ENCODE results near the gene MTG2.
A peak's percentile ranks its signal among the peaks of the same experiment; 100 is the strongest.

Gene MTG2

DNA sequence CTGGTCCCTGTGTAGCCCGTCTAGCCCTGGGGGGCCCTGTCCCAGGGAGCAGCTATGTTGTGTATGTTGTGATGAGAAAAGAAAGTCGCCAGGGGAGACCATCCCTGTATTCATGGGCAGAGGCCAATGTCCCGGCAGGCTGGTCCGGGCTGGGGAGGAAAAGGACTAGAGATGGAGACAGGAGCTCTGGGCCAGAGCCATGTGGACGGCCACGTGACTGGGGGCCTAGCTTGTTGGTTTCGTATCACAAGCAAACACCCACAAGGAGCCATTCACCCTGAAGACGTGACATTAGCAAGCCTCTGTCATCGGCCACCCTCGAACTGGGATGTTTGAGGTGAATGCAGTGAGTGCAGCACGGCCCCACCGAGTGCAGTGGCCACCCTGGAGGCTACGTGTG, 40.1 kb downstream of the MTG2 start:
- Mint-ChIP-seq H3K4me3 (no peak overlapping the region), H3K36me3 (no peaks in the 10 kb centered on the region), H3K27me3 (peaks cover 85% of the 10 kb centered on the region), H3K27ac (no peak overlapping the region), H3K9me3 (no peaks in the 10 kb centered on the region), H3K4me1 (peaks cover 18% of the 10 kb centered on the region)
- no peak for ATAC-seq

- no peaks in the 10 kb centered on the region for H3K9me3 Mint-ChIP-seq
- no peak for ATAC-seq
- no peak overlapping the region for H3K4me3 Mint-ChIP-seq
- no peaks in the 10 kb centered on the region for H3K36me3 Mint-ChIP-seq
- H3K4me1 Mint-ChIP-seq = peaks cover 18% of the 10 kb centered on the region
- peaks cover 79% of the 10 kb centered on the region for H3K27me3 Mint-ChIP-seq
- H3K27ac Mint-ChIP-seq = no peak overlapping the region
Measured at GRCh38 chr20:62223571-62223970, 40.7 kb downstream of the MTG2 start.

DNA sequence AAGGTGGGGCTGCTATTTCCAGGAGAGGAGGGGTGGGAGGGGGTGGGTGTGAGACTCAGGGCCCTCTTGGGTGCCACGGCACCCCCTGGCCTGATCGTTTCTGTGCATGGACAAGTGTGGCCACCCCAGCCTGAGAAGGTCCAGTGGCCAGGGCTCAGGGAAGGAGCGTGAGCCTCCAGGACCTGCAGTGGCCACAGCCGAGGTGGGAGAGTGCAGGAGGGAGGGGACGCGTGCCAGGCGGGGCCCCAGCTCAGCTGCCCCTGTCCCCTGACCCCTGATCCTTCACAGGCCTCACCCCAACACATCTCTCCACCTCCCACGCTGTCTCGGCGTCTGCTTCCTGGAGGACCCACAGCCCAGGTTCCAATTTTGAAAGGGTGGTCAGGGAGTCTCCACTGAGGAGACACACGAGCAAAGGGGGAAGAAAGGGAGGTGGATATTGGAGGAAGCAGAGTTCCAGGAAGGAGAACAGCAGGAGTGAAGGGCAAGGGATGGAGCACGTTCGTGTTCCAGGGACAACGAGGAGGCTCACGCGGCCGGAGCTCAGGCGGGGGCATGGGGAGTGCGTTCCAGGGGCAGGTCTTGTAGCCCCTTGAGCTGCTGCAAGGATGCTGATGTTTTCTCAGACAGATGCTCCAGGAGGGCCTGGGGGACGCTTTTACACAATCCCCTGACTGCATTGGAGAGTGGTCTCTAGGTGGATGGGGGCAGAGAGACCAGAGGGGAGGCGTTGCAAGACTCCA, 41.5 kb downstream of the MTG2 start:
- no peak overlapping the region for H3K27ac Mint-ChIP-seq
- peaks cover 72% of the 10 kb centered on the region for H3K27me3 Mint-ChIP-seq
- no peak overlapping the region for H3K4me3 Mint-ChIP-seq
- ATAC-seq = no peak
- H3K9me3 Mint-ChIP-seq = no peaks in the 10 kb centered on the region
- no peaks in the 10 kb centered on the region for H3K36me3 Mint-ChIP-seq
- peaks cover 12% of the 10 kb centered on the region for H3K4me1 Mint-ChIP-seq

GRCh38 chr20:62225026-62225425, 42.2 kb downstream of the MTG2 start:
- no peaks in the 10 kb centered on the region for H3K9me3 Mint-ChIP-seq
- no peak overlapping the region for H3K27ac Mint-ChIP-seq
- H3K27me3 Mint-ChIP-seq = peaks cover 68% of the 10 kb centered on the region
- no peaks in the 10 kb centered on the region for H3K36me3 Mint-ChIP-seq
- no peak for ATAC-seq
- H3K4me3 Mint-ChIP-seq = no peak overlapping the region
- H3K4me1 Mint-ChIP-seq = peaks cover 10% of the 10 kb centered on the region

GRCh38 chr20:62225820-62226635, 43.2 kb downstream of the MTG2 start:
- H3K36me3 Mint-ChIP-seq = no peaks in the 10 kb centered on the region
- H3K27me3 Mint-ChIP-seq = peaks cover 60% of the 10 kb centered on the region
- no peak overlapping the region for H3K27ac Mint-ChIP-seq
- H3K4me3 Mint-ChIP-seq = no peak overlapping the region
- no peak for ATAC-seq
- no peaks in the 10 kb centered on the region for H3K9me3 Mint-ChIP-seq
- peaks cover 4% of the 10 kb centered on the region for H3K4me1 Mint-ChIP-seq

GRCh38 chr20:62226707-62227590, 44.1 kb downstream of the MTG2 start:
- peaks cover 51% of the 10 kb centered on the region for H3K27me3 Mint-ChIP-seq
- no peak overlapping the region for H3K27ac Mint-ChIP-seq
- no peak overlapping the region for H3K4me3 Mint-ChIP-seq
- ATAC-seq = no peak
- H3K36me3 Mint-ChIP-seq = no peaks in the 10 kb centered on the region
- H3K4me1 Mint-ChIP-seq = no peaks in the 10 kb centered on the region
- no peaks in the 10 kb centered on the region for H3K9me3 Mint-ChIP-seq

- peaks cover 44% of the 10 kb centered on the region for H3K27me3 Mint-ChIP-seq
- H3K36me3 Mint-ChIP-seq = no peaks in the 10 kb centered on the region
- no peak overlapping the region for H3K27ac Mint-ChIP-seq
- no peaks in the 10 kb centered on the region for H3K4me1 Mint-ChIP-seq
- ATAC-seq = peak; percentile 20
- H3K9me3 Mint-ChIP-seq = no peaks in the 10 kb centered on the region
- H3K4me3 Mint-ChIP-seq = no peak overlapping the region
Measured at GRCh38 chr20:62227591-62227976, 44.8 kb downstream of the MTG2 start.

- Mint-ChIP-seq H3K4me3 (no peak overlapping the region), H3K36me3 (no peaks in the 10 kb centered on the region), H3K27me3 (peaks cover 37% of the 10 kb centered on the region), H3K27ac (no peak overlapping the region), H3K9me3 (no peaks in the 10 kb centered on the region), H3K4me1 (no peaks in the 10 kb centered on the region)
- peak; percentile 10 for ATAC-seq
Measured at GRCh38 chr20:62227977-62228958, 45.4 kb downstream of the MTG2 start.

DNA sequence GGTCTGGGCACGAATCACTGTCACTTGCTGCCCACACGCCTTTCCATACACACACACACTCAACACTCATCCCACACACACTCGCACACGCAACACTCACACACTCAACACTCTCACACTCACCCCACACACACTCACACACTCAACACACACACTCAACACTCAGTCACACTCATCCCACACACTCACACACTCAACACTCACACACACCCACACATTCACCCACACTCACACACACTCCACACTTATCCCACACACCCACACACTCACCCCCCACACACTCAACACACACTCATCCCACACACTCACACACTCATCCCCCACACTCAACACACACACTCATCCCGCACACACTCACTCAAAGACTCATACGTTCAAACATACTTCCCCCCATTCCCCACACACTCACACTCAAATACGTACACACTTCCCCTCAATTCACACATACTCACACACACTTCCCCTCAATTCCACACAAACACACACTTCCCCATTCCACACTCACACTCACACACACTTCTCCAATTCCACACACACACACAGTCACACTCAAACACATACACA, 46.2 kb downstream of the MTG2 start:
- no peaks in the 10 kb centered on the region for H3K36me3 Mint-ChIP-seq
- H3K27me3 Mint-ChIP-seq = peaks cover 29% of the 10 kb centered on the region
- no peak overlapping the region for H3K27ac Mint-ChIP-seq
- no peaks in the 10 kb centered on the region for H3K9me3 Mint-ChIP-seq
- ATAC-seq = no peak
- H3K4me3 Mint-ChIP-seq = no peak overlapping the region
- no peaks in the 10 kb centered on the region for H3K4me1 Mint-ChIP-seq

- peaks cover 23% of the 10 kb centered on the region for H3K27me3 Mint-ChIP-seq
- ATAC-seq = no peak
- no peak overlapping the region for H3K4me3 Mint-ChIP-seq
- H3K27ac Mint-ChIP-seq = no peak overlapping the region
- H3K36me3 Mint-ChIP-seq = no peaks in the 10 kb centered on the region
- H3K4me1 Mint-ChIP-seq = no peaks in the 10 kb centered on the region
- no peaks in the 10 kb centered on the region for H3K9me3 Mint-ChIP-seq
Measured at GRCh38 chr20:62229667-62230066, 46.8 kb downstream of the MTG2 start.

DNA sequence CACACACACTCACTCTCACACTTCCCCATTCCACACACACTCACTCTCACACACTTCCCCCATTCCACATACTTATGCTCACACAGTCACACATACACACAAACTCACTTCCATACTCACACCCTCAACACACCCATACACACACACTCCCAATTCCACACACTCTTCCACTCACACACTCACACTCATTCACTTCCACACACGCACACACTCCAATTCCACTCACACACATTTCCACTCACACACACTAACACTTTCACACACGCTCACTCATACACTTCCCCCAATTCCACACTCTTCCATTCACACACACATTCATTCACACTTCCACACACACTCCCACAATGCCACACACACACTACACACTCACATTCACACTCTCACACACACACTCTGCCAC, 47.4 kb downstream of the MTG2 start:
- Mint-ChIP-seq H3K4me3 (no peak overlapping the region), H3K27ac (no peak overlapping the region), H3K27me3 (peaks cover 17% of the 10 kb centered on the region), H3K36me3 (no peaks in the 10 kb centered on the region), H3K4me1 (no peaks in the 10 kb centered on the region), H3K9me3 (no peaks in the 10 kb centered on the region)
- ATAC-seq = no peak

DNA sequence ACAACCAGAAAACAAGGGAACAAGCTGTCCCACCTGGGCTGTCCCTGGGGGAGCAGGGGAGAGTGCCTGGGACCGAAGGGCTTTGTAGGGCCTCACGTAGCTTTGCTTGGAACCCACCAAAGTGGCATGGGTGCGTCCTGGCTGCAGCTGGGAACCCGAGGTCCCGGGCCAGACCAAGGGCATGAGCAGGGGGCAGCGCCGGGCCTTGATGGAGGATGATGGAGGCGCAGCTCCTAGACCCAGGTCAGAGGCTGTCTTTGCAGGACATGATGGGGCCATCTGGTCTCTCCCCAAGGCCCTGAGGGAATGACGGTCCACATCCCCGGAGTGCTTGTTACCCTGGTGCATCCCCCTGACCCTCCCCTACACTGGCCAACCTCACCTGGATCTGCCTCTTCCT, 47.9 kb downstream of the MTG2 start:
- no peaks in the 10 kb centered on the region for H3K4me1 Mint-ChIP-seq
- no peaks in the 10 kb centered on the region for H3K36me3 Mint-ChIP-seq
- ATAC-seq = no peak
- no peak overlapping the region for H3K4me3 Mint-ChIP-seq
- no peak overlapping the region for H3K27ac Mint-ChIP-seq
- H3K9me3 Mint-ChIP-seq = no peaks in the 10 kb centered on the region
- peaks cover 17% of the 10 kb centered on the region for H3K27me3 Mint-ChIP-seq

DNA sequence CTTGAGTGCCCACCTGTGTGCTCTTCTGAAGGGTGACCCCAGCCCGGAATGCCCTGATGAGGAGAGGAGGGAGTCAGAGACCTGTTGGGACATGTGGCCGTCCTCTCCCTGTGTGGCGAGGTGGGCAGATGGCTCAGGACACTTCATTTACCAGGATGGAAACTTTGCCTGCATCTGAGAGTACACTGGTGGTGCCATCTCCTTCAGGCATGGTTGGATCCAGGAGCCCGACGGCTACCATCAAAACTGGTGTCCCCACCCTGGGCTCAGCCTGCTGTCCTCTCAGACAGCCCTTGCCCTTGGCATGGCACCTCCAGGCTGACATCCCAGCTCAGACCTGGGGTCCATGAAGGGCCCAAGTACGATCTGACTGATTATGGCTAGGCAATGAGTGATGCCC, 48.5 kb downstream of the MTG2 start:
- no peak for ATAC-seq
- H3K36me3 Mint-ChIP-seq = no peaks in the 10 kb centered on the region
- peaks cover 11% of the 10 kb centered on the region for H3K27me3 Mint-ChIP-seq
- no peaks in the 10 kb centered on the region for H3K9me3 Mint-ChIP-seq
- H3K4me1 Mint-ChIP-seq = no peaks in the 10 kb centered on the region
- H3K4me3 Mint-ChIP-seq = no peak overlapping the region
- H3K27ac Mint-ChIP-seq = no peak overlapping the region

DNA sequence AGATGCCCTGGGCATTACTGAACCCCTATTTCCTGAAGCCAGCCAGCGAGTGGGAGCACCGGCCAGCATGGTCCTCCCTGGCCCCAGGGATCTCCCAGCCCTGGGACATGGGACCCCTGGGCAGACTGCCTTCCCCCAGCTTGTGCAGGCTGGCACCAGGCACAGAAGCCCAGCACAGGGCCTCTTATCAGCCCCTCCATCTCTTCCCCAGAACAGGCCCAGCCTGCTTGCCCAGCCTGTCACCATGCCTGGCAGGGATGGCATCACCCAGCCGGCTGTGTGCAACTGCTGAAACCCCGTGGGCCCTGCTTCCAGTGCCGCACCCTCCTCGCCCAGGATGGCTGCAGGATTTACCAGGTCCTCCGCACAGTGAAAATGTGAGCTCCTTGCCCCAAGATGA, 49.4 kb downstream of the MTG2 start:
- H3K4me1 Mint-ChIP-seq = no peaks in the 10 kb centered on the region
- no peak overlapping the region for H3K27ac Mint-ChIP-seq
- H3K4me3 Mint-ChIP-seq = no peak overlapping the region
- H3K27me3 Mint-ChIP-seq = peaks cover 2% of the 10 kb centered on the region
- H3K36me3 Mint-ChIP-seq = no peaks in the 10 kb centered on the region
- H3K9me3 Mint-ChIP-seq = no peaks in the 10 kb centered on the region
- ATAC-seq = no peak

Data from stimulated activated memory B cell treated with anti-CD40 and anti-IgM and Interleukin-4, amounts not matched to agents 10 μg/mL and 1 μg/mL and 100 μg/mL, for 72 hours (primary cell).